Chondrocyte (in vitro differentiated cells): ENCODE measurements around the gene VMO1. TPM values are rescaled to one million over a fixed set of nuclear protein-coding genes. Genes with fewer than 3 reads are reported as not detected.

Source experiments
- DNase-seq: peaks from one replicate; pipeline ENCODE4 v3.0.0; 2021; ENCODE audit warnings: mixed read lengths, low spot score
- H3K27ac Mint-ChIP-seq: one replicate; pipeline ENCODE4 v1.8.0; 2021; ENCODE audit warnings: mild to moderate bottlenecking, moderate library complexity, mixed read lengths; ENCODE audit not compliant: unreplicated experiment
- H3K27me3 Mint-ChIP-seq: 2 replicates; pipeline ENCODE4 v1.8.0; 2021; ENCODE audit warnings: low read depth, mixed read lengths
- H3K36me3 Mint-ChIP-seq: 2 replicates; pipeline ENCODE4 v1.8.0; 2021; ENCODE audit warnings: low read depth, mixed read lengths
- H3K4me1 Mint-ChIP-seq: 2 replicates; pipeline ENCODE4 v1.8.0; 2021; ENCODE audit warnings: low read depth, mild to moderate bottlenecking, mixed read lengths
- H3K4me3 Mint-ChIP-seq: one replicate; pipeline ENCODE4 v1.8.0; 2021; ENCODE audit warnings: mild to moderate bottlenecking, moderate library complexity, mixed read lengths; ENCODE audit not compliant: unreplicated experiment
- H3K9me3 Mint-ChIP-seq: 2 replicates; pipeline ENCODE4 v1.8.0; 2021; ENCODE audit warnings: low read depth, mixed read lengths
- CTCF ChIP-seq: fragments of 200-600 bp; sonication (generic); IDR thresholded peaks from 2 replicates; pipeline ENCODE4 v1.5.0; 2021; ENCODE audit warnings: antibody characterized with exemption, mild to moderate bottlenecking, moderate library complexity
- total RNA-seq: library from RNA; stranded (reverse); gene quantifications from 3 replicates; pipeline ENCODE4 v1.2.1, GENCODE V29; 2021

VMO1 gene
- total RNA-seq, 1 donor from 2014 or later: 1.2 TPM

DNA sequence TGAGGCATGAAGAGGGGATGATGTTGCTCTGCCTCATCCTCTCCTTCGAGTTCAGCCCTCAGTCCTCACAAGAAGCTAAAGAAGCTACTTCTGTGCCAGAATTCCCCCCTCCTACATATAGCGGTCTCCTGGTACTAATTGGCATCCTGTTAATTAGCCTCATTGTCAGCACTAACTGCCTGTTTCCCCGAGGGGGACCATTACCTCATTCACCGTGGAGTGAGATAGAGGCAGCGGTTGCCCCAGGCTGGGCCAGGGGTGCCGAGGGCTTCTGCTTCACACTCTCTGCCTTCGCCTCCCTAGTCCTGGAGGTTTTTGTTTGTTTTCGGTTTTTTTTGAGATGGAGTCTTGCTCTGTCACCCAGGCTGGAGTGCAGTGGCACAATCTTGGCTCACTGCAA, 41.2 kb upstream of the VMO1 start:
- no peak overlapping the region for H3K4me3 Mint-ChIP-seq
- H3K27me3 Mint-ChIP-seq: no peaks in the 10 kb centered on the region
- no peak overlapping the region for H3K27ac Mint-ChIP-seq
- no peaks in the 10 kb centered on the region for H3K36me3 Mint-ChIP-seq
- no peaks in the 10 kb centered on the region for H3K9me3 Mint-ChIP-seq
- no peaks in the 10 kb centered on the region for H3K4me1 Mint-ChIP-seq
- no peak for DNase-seq
- TF ChIP-seq CTCF: no peak

DNA sequence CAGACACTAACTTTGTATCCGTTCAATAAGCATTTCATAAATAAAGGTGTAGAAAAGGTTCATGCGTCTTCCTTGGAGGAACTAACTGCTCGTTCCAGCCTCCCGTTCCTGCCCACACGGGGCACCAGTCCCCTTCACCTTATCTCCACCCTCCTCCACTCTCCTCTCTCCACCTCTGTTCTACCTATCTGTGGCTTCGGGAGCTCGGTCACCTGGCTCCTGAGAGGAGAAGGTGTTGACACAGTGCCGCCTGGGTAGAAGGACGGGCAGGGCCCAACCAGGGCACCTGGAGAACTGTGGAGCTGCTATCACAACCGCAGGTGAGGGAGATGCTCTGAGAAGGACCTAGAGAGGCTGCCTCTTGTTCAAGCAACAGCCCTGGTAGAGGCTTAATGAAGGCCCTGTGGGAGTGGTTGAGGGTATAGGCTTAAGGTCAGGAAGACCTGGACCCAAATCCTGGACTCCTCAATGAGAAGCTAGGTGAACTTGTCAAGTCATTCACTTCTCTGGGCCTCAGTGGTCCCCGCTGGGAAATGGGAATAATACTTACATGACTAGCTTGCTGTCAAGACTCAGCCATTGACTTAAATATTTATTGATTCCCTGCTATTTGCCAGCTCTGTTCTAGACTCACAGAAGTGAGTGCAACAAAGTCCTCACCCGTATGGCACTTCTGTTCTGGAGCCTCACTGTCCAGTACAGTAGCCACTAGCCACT, 37.4 kb upstream of the VMO1 start:
- Mint-ChIP-seq H3K4me3 (no peak overlapping the region), H3K9me3 (no peaks in the 10 kb centered on the region), H3K36me3 (peaks cover 8% of the 10 kb centered on the region), H3K27ac (no peak overlapping the region), H3K27me3 (no peaks in the 10 kb centered on the region), H3K4me1 (no peaks in the 10 kb centered on the region)
- DNase-seq: no peak
- no peak for TF ChIP-seq CTCF

DNA sequence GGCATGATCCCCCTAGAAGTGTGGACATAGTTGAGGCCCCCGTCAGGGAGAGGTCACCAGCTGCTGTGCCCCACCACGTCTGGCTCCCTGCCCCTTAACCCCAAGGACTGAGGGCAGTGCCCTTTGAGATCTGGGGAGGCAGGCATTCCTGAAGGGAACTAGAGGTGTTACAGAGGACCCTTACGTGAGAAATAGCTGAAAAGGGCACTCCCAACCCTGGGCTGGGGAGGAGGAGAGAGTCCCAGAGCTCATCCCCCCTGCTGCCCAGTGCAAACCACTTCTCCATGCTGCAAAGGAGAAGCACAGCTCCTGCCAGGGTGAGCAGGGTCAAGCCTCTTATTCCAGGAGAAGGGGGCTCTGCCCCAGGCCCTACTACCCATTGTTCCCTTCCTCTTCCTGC, 36.7 kb upstream of the VMO1 start:
- TF ChIP-seq CTCF: no peak
- H3K36me3 Mint-ChIP-seq: peaks cover 8% of the 10 kb centered on the region
- H3K4me1 Mint-ChIP-seq: no peaks in the 10 kb centered on the region
- H3K4me3 Mint-ChIP-seq: no peak overlapping the region
- DNase-seq: no peak
- no peaks in the 10 kb centered on the region for H3K9me3 Mint-ChIP-seq
- H3K27me3 Mint-ChIP-seq: no peaks in the 10 kb centered on the region
- H3K27ac Mint-ChIP-seq: no peak overlapping the region

DNA sequence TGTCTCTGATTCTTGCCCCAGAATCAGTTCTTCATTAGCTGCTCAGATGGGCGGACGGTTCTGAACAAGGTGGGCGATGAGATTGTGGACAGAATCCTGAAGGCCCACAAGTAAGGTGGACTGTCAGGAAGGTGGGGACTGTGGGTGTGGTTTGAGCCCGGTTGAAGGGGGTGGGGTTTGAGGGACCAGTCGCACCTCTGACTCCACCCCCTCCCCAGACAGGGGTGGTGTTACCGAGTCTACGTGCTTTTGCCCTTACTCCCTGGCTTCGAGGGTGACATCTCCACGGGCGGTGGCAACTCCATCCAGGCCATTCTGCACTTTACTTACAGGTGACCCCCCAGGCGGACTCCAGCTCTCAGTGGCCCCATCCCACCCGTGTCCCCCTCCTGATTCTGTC, 32.1 kb upstream of the VMO1 start:
- H3K9me3 Mint-ChIP-seq: no peaks in the 10 kb centered on the region
- no peak for TF ChIP-seq CTCF
- no peak for DNase-seq
- no peak overlapping the region for H3K4me3 Mint-ChIP-seq
- no peaks in the 10 kb centered on the region for H3K4me1 Mint-ChIP-seq
- H3K27ac Mint-ChIP-seq: no peak overlapping the region
- peaks cover 26% of the 10 kb centered on the region for H3K36me3 Mint-ChIP-seq
- no peaks in the 10 kb centered on the region for H3K27me3 Mint-ChIP-seq

GRCh38 chr17:4816826-4817225, 30.7 kb upstream of the VMO1 start:
- H3K4me1 Mint-ChIP-seq: no peaks in the 10 kb centered on the region
- H3K27me3 Mint-ChIP-seq: no peaks in the 10 kb centered on the region
- H3K36me3 Mint-ChIP-seq: peaks cover 26% of the 10 kb centered on the region
- no peak overlapping the region for H3K27ac Mint-ChIP-seq
- no peak for DNase-seq
- no peak overlapping the region for H3K4me3 Mint-ChIP-seq
- no peaks in the 10 kb centered on the region for H3K9me3 Mint-ChIP-seq
- TF ChIP-seq CTCF: no peak
